ENCODE data around the gene ASB8.

ASB8 gene, protein sequence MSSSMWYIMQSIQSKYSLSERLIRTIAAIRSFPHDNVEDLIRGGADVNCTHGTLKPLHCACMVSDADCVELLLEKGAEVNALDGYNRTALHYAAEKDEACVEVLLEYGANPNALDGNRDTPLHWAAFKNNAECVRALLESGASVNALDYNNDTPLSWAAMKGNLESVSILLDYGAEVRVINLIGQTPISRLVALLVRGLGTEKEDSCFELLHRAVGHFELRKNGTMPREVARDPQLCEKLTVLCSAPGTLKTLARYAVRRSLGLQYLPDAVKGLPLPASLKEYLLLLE
- 25.7 reads per million, percentile 52 among the genes with 10 or more reads in this experiment for total RNA-seq

- DNase-seq = peak; percentile 99
Observed at GRCh38 chr12:48157018-48157888, at the start of gene ASB8. Gene ASB8 (minus strand): TSS chr12:48157515. CDS start chr12:48153496, 4,019 bp downstream.

DNA sequence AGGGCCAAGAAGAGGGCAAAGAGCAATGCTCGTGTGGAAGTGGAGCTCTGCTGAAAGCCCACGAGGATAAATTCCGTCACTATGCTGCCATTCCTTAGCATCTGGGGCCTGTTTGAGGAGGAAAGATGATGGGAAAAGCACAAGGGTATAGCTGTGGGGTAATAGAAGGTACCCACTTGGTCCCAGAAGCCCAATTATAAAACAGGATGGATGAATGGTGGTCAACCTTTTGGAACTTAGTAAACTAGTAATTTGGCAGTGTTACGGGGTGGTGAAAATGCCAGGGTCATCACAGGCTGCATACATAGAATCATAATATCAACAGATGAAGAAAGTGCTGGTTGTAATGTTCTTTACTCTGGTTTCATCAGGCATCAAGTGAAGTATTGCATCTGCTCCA, 45.9 kb upstream of the ASB8 start, which contains the start of gene OR10AD1:
Gene OR10AD1, minus strand, starts transcription at position 101 of the 400 bp plus-strand sequence. Its CDS starts 0 bp downstream, at position 101.
- DNase-seq = no peak

GRCh38 chr12:48202766-48203165, 45.5 kb upstream of the ASB8 start:
- DNase-seq = no peak

DNA sequence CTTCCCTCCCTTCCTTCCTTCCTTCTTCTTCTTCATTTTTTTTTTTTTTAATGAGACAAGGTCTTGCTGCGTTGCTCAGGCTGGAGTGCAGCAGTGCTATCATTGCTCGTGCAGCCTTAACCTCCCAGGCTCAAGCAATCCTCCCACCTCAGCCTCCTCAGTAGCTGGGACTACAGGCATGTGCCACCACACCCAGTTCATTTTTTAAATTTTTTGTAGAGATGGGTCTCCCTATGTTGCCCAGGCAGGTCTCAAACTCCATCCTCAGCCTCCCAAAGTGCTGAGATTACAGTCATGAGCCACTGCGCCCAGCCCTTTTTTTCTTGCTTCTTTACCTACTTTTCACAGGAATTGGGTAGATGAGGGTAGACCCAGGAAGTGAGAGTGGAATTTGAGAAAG, 44.2 kb upstream of the ASB8 start:
- DNase-seq = no peak

- DNase-seq = no peak
Observed at GRCh38 chr12:48201091-48201490, 43.8 kb upstream of the ASB8 start.

GRCh38 chr12:48199774-48200221, 42.5 kb upstream of the ASB8 start:
- no peak for DNase-seq

DNA sequence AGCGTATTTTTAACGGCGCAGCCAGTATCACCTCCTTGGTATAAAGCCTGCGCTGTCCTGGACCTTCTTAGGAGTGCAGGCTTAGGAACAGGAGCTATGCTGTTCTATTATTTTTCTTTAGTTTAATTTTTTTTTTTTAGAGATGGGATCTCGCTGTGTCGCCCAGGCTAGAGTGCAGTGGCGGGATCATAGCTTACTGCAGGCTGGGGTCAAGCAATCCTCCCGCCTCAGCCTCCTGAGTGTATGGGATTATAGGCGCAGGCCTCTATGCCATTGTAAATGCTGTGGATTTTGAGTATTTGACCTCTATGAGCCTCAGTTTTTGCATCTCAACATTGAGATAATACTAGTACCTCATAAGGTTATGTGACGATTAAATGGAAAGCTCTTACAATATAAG, 41.7 kb upstream of the ASB8 start:
- no peak for DNase-seq

GRCh38 chr12:48198672-48198971, 41.3 kb upstream of the ASB8 start:
- peak; percentile 8 for DNase-seq

DNA sequence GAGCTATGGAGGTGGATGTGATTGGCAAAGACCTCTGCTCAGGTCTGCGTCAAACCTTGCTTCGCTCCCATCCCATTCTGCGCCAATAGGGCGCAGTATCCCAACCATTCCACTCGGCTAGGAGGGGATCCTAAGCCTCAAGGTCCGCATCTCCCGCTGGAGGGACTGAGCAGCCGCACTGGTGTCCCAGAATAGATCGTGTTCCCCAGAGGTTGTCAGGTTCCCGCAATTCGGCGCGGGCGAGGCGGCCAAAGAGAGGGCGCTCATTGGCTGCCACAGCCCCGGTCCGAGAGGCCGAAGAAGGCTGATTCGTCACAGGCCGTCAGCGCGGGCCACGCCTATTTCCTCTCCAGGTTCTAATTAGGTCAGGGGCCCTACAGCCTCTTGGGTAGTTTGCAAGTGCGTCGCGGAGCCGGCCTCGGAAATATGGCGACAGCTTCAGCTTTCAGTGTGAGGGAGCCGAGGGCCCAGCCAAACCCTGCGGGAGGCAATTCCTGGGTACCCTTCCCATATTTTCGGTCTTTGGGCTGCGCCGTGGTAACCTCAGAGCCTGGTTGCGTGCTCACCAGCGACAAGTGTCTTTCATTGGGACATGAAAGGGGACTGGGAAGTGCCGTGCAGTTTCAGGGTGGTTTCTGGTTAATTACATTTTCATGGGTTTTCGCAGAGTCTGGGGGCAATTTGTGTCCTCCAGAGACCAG, 40.8 kb upstream of the ASB8 start:
- DNase-seq = peak; percentile 82

GRCh38 chr12:48197549-48197970, 40.2 kb upstream of the ASB8 start:
- DNase-seq = peak; percentile 8

GRCh38 chr12:48194799-48195201, 37.5 kb upstream of the ASB8 start:
- DNase-seq = no peak

DNA sequence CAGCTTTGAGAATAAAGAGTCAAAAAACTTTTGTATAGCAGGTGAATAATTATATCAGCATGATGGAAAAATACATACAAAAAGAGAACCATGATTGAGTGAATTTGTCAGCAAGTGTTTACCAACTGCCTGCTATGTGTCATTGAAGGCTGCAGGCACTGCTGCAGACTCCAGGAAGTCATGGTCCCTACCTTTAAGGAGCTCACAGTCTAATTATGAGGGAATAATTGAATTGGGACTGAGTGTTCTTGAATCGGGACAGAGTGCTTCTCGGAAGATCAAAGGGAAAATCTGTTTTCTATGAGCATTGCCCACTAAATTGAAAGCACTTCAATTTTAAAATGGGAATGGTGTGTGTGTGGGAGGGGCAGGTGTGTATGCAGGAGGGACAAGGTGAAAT, 36.3 kb upstream of the ASB8 start:
- no peak for DNase-seq

- DNase-seq = no peak
Observed at GRCh38 chr12:48192861-48193260, 35.5 kb upstream of the ASB8 start.

DNA sequence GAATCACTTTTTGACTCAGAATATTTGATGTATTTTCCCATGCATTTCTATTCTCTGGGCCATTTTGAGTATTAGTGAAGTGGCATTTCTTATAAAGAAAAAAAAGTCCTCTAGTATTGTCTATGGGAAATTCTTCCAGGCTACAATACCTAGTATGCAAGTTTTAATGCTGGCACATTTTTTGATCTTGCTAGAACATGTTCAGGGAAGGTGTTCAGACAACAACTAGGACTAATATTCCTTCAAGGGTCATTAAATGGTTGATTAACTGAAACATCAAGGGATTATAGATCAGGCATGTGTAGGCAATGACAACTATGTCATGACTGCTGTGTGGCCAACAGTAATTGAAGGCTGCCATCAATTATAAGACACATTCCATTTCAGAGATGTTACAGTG, 33.8 kb upstream of the ASB8 start:
- no peak for DNase-seq

DNA sequence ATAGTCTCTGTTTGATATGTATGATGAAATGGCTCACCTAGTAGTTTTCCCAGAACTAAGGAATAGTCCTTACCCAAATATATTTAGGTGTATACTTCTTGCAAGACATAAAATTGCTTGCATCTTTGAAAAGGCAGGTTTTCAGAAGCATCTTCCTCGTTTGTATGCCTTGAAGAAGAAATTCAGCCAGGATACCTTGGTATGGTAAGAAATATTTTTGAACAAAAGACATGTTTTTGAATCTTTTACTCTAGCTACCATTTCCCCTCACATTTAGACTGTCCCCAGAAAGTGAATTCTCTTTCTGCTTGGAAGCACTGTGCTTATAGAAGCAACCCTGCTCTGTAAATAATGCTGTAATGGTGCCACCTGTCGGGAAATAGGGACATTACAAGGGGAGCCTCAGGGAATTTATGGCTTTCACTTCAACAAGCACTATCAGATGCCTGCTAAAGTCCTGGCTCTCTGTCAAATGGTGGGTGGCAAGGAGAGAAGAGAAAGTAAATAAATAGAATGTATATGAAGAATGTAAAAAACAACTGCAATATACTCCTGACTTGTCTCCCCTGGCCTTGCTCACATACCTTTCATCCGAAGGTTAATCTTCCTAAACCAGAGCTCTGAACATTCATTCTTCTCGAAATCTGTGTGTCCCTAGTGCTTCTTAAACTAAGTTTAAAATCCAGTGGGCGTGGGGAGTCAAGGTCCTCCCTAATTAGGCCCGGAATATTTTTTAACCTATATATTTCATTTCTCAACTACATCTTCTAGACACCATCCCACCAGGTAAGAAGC, 32.2 kb upstream of the ASB8 start:
- DNase-seq = peak; percentile 57

GRCh38 chr12:48187916-48188695, 30.8 kb upstream of the ASB8 start:
- DNase-seq = no peak

DNA sequence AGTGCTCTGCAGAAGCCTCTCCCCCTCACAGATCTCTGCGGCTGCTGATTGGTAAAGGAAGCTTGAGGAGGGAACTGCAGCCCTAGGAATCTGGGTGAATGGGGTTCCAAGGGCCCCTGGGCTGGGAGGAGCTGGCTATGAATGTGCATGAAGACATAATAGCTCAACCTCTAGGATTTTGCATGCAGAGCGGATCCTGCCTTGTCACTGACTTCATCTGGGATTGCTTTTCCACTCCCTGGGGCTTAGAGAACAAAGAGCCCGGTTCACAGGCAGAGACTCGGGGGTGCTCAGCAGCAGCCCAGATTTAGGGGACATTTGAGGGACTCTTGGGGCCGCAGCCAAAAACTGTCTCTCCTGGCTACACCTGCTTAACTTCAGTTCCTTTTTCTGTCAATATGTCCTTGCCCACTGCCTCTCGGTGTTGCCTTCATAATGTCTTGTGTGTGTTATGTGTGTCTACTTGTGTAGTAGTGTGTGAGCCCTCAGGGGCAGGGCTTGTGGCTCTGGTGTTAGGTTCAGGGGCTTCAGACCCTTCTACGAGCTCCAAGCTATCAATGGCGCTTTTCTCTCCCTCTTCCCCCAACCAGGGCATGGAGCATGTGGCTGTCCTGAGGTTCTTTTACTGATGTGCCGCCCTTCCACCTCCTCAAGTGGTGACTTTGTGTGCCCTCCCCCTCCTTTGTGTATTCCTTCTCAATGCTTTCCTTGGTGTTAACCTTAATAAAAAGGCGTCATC, 28.0 kb upstream of the ASB8 start:
- DNase-seq = no peak

DNA sequence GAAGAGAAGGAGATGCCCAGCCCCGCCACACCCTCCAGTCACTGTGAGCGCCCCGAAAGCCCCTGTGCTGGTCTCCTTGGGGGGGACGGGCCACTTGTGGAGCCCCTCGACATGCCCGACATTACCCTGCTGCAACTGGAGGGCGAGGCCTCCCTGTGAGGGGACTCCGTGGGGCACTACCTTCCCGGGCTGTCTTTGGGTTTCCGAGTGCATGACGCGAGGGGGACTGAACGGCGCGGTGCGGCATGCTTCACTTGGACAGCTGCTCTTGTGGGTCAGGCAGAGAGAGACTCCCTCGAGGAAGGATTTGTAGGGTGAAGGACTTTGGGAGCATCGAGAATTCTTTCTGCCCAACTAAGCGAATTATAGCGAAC, 27.2 kb upstream of the ASB8 start:
- DNase-seq = no peak

- no peak for DNase-seq
Observed at GRCh38 chr12:48183876-48184548, 26.7 kb upstream of the ASB8 start.

Measured in effector CD4-positive, alpha-beta T cell (primary cell).